NOMO-1 treated with DMSO at 0.1 percent for 48 hours (cell line): ENCODE data around the gene BRSK1.

Source experiments
- DNase-seq: peaks from one replicate; lab custom pipeline; 2025; ENCODE audit not compliant: unreplicated experiment; lab: John Stamatoyannopoulos, UW

The BRSK1 gene

DNA sequence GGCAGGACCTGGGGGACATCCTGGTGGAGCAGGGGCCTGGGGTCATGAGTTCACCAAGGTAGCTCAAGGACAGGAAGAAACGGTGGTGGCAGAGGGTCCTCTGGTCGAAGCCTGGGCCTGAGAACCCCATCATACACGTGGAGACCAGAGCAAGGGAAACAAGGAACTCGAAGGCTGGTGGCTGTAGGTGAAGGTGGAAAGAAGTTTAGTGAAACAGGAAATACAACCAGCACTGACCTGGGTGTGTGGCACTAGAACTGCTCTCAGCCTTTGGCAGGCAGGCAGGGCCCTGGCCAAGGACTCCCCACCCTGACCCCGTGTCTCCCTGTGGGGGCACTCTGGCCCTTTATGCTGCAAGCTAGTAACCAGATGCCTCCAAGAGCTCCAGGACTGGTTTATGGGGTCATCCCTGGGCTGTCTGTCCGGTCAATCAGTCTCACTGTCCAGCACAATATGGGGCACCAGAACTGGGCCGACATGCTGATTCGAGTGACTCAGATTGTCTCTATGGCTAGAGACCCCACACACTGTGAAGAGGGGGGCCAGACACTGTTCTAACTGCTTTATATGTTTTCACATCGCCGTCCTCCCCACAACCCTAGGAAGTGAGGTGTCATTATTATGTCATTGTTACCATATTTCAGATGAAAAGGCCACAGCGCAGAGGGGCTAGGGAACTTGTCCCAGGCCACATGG lies 67.0 kb downstream of the BRSK1 start:
- no peak for DNase-seq

DNA sequence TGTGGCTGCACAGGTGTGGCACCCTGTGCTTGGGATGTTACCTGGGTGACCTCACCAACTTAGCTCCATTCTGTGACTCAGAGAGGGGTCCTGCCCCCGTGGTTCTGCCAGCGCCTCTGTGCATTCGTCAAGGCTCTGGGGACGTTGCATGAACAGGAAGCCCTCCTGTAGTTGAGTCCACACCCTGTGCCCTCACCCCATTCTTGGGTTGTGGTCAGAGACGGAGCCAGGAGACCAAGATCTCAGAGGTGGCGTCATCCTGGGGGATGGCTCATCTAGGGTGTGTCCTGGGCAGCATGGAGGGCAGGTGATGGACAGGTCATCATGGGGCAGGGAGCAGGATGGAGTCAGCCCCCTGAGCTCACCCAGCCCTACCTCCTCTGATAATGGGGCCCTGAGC lies 68.2 kb downstream of the BRSK1 start:
- no peak for DNase-seq

DNA sequence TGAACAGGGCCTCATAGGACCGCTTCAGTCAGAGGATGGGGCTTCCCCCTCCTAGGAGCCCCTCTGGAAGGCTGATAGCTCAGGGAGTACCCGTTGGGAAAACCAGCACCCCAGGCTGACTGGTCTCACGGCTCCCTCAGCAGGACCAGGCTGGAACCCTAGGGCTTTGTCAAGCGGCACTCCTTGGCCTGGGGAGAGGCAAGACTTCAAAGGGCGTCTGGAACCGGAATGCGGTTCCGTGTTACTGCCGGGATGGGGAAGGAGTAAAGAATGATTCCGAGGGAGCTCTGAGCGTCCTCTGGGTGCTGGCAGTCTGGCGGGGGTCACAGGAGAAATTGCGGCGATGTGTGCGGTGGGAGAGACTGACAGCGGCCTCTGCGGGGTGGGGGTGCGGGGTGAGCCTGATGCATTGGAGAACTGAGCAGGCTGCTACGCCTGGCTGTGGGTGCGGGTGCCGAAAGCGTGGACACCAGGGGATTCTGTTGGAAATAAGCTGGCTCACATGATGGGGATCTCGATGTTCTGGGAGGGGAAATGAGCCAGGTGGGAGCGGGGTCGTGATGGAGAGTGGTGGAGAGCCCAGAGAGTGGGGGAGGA lies 68.8 kb downstream of the BRSK1 start:
- no peak for DNase-seq

DNA sequence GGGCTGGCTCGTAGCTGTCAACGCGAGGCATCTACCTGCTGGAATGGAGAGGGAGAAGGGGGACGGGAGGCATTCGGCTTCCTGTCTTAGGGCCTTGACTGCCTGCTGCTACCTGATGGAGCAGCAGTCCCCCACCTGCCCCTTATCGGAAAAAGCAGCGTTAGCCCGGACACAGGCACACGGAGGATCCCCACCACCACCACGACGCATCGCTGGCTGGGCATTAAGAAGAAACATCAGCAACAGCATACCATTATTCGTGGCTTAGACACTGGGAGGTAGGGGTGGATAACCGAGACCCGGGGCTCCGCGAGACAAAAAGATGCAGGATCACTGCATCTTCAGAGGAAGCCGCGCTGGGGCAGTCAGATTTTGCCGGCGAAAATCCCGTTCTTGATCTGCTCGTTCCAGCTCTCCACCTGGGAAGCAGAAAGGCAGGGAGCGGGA lies 69.6 kb downstream of the BRSK1 start:
- DNase-seq, result no peak

DNA sequence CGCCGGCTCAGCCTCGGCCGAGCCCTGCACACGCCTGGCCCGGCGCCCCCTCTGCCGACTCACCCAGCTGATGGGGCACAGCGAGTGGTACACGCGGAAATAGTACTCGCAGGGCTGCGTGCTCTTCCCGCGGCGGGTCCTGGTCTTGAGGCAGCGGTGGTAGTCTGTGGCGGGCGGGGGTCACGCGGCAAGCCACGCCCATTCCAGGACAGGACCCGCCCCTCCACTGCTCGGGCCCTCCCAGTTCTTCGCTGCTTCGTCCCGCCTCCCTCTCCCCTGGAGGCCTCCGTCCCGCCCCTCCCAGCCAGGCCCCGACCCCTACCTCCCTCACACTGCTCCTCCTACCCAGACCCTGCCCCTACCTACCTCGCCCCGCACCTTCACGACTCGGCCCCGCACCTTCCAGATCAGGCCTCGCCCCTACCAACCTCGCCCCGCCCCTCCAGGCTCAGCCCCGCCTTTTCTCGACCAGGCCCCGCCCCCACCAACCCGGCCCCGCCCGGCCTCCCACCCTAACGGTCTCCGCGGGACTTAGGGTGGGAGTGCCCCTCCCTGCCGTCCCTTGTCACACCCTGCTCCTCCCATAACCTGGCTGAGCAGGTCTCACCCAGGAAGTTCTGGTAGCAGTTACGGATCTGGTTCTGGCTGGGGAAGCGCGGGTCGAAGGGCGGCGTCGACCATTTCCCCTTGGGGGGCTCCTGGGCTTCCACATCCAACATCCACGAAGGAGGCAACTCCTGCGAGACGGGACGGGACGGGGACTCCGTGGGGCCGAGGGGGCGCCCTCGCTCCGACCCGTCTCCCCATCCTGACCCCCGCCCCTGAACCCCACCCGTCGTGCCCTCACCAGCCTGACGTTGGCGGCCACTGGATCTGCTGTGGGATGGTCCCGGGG lies 70.3 kb downstream of the BRSK1 start:
- DNase-seq, result peak; percentile 41

- DNase-seq, result no peak
These were observed 71.0 kb downstream of the BRSK1 start, which contains the start of gene COX6B2 for GRCh38 chr19:55354698-55355212. COX6B2 (minus strand) TSS chr19:55354719; CDS start chr19:55354521, 198 bp downstream.

- no peak for DNase-seq
These were observed 71.5 kb downstream of the BRSK1 start for GRCh38 chr19:55355213-55355821.

GRCh38 chr19:55358493-55358892 lies 74.7 kb downstream of the BRSK1 start:
- DNase-seq, result no peak

DNA sequence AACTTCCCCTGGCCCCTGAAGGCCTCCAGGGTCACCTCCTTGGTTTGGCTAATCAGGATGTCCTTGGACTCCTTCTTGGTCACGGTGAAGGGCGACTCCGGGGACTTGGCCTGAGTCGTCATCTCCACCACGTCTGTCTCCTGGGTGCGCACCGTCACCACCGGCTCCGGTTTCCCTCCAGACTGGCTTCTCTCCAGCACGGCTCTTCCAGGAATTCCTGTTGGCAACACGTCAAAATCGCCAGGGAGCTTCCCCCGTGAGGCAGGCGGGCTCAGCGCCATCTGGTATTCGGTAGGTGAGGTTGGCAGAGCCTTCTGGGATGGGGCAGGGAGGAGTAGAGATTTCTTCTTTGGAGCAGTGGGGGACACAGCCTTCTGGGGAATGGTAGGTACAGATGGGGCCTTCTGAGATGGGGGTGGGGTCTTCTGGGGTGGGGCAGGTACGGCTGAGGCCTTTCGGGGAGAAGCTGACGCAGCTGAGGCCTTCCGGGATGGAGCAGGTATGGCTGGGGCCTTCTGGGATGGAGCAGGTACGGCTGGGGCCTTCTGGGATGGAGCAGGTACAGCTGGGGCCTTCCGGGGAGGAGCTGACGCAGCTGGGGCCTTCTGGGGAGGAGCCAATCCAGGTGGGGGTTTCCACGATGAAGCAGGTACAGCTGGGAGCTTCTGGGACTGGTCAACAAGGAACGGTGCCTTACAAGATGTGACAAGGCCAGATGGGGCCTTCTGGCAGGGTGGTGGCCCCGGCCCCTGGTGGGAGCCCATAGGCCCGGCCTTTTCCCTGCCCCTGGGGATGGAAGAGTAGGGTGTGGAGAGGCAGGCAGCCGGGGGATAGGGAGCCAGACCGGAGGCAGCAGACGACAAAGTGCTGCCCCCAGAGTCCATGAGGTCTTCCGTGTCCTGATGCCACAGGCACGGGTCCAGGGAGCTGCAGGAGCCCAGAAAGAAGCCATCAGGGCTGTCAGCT lies 75.4 kb downstream of the BRSK1 start:
- no peak for DNase-seq

DNA sequence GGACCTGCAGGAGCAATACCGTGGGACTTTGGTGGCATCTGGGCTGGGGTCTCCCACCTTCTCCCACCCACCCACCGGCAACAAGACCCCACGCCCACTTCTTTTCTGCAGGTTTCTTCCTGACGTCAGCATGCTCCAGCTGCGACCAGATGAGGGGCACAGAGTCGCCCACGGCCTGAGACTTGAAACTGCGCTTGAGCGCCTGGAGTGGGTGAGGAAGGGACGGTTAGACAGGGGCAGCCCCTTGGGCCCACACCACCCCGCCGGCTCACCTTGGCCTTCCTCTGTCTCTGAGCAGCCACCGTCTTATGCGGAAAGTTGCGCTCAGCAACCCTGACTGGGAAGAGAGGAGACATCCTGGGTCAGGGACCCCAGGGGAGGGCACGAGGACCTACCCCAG lies 77.1 kb downstream of the BRSK1 start:
- no peak for DNase-seq
